PC-9 (cell line): ENCODE data around the gene PRDM13.

Experiments
- EZH2 ChIP-seq: fragments of 200-600 bp; sonication (generic); IDR thresholded peaks from 2 replicates; pipeline ENCODE4 v1.8.0; 2017; ENCODE audit warnings: antibody characterized with exemption, low read depth
- TF ChIP-seq, protein P1 (sequence below): fragments of 200-600 bp; sonication (generic); conservative IDR thresholded peaks from 2 replicates; pipeline ENCODE4 v1.6.1; 2017; ENCODE audit warnings: mixed run types, antibody characterized with exemption, mild to moderate bottlenecking, moderate library complexity

DNA sequence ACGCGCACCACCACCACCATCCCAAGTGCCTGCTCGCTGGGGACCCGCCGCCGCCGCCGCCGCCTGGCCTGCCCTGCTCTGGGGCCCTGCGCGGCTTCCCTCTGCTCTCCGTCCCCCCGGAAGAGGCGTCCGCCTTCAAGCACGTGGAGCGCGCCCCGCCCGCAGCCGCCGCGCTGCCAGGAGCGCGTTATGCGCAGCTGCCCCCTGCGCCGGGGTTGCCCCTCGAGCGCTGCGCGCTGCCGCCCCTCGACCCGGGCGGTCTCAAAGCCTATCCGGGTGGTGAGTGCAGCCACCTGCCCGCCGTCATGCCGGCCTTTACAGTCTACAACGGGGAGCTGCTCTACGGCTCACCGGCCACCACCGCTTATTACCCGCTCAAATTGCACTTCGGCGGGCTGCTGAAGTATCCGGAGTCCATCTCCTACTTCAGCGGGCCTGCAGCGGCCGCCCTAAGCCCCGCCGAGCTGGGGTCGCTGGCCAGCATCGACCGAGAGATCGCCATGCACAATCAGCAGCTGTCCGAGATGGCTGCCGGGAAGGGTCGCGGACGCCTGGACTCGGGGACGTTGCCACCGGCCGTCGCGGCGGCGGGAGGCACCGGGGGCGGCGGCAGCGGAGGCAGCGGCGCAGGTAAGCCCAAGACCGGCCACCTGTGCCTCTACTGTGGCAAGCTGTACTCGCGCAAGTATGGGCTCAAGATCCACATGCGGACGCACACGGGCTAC lies 7.2 kb downstream of the PRDM13 start:
- TF ChIP-seq, protein P1, sequence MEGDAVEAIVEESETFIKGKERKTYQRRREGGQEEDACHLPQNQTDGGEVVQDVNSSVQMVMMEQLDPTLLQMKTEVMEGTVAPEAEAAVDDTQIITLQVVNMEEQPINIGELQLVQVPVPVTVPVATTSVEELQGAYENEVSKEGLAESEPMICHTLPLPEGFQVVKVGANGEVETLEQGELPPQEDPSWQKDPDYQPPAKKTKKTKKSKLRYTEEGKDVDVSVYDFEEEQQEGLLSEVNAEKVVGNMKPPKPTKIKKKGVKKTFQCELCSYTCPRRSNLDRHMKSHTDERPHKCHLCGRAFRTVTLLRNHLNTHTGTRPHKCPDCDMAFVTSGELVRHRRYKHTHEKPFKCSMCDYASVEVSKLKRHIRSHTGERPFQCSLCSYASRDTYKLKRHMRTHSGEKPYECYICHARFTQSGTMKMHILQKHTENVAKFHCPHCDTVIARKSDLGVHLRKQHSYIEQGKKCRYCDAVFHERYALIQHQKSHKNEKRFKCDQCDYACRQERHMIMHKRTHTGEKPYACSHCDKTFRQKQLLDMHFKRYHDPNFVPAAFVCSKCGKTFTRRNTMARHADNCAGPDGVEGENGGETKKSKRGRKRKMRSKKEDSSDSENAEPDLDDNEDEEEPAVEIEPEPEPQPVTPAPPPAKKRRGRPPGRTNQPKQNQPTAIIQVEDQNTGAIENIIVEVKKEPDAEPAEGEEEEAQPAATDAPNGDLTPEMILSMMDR, result no peak
- no peak for TF ChIP-seq EZH2
